Activated CD8-positive, alpha-beta memory T cell treated with anti-CD3 and anti-CD28 coated beads, Interleukin-2, amount 50 U/mL, for 4 hours (primary cell): ENCODE results near the gene FHAD1.

ENCODE experiments used
- DNase-seq: peaks from one replicate; pipeline ENCODE4 v3.0.0-alpha.2; 2020

FHAD1 gene

GRCh38 chr1:15246960-15247614 is at the start of gene FHAD1:
TSS of gene FHAD1 (plus strand) at chr1:15247223. CDS start at chr1:15251785, 4,562 bp downstream.
- DNase-seq, result peak; percentile 39

DNA sequence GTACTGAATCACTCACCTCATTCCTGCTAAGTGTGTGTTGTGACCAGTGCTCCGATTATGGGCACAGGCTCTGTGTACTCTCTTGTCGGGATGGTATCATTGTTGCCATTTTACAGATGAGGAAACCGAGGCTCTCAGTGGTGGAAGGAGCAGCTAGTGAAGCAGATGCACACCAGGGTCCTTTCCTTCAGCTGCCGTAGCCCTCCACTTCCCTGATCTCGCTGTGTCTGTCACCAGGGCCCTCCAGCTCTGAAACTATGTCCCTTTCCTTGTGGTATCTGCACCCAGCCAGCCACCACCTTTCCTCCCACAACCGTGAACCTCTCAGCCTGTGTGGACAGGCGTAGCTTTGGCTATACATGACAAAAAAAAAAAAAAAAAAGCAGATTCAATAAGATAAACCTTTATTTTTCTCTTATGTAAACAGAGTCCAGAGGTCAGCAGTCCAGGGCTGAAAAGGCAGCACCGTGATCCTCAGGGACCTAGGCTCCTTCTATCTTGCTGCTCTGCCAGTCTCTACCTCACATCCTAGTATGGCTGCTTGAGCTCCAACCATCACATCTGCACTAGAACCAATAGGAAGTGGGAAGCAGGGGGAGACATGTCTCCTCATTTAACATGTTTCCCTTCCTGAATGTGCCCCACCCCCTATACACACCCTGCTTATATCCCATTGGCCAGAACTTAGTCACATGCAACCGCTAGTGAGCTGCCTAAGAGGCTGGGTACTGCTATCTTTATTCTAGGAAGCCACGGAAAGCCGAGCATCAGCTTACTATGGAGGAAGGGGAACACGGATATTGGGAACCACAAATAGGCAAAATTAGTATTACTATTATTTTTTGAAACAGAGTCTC is 49.2 kb upstream of the FHAD1 start:
- no peak for DNase-seq

GRCh38 chr1:15198684-15199083 is 48.3 kb upstream of the FHAD1 start:
- DNase-seq, result no peak

DNA sequence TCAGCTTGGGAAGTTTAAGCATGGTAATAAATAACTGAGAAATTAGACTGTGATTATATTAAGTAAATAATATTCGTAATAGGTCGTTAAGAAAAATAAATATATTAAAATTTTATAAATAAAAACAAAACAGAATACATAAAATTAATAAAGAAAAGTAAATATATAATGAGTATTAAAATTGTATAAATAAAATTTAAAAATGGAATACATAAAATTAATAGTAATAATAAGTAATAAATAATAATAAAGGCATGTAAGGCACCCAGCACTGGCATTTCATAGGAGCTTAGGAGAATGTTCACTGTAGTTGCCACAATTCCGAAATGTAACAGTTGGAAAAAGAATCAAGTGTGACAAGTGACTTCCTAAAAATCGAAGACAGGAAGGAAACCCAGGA is 45.8 kb upstream of the FHAD1 start:
- DNase-seq, result no peak

DNA sequence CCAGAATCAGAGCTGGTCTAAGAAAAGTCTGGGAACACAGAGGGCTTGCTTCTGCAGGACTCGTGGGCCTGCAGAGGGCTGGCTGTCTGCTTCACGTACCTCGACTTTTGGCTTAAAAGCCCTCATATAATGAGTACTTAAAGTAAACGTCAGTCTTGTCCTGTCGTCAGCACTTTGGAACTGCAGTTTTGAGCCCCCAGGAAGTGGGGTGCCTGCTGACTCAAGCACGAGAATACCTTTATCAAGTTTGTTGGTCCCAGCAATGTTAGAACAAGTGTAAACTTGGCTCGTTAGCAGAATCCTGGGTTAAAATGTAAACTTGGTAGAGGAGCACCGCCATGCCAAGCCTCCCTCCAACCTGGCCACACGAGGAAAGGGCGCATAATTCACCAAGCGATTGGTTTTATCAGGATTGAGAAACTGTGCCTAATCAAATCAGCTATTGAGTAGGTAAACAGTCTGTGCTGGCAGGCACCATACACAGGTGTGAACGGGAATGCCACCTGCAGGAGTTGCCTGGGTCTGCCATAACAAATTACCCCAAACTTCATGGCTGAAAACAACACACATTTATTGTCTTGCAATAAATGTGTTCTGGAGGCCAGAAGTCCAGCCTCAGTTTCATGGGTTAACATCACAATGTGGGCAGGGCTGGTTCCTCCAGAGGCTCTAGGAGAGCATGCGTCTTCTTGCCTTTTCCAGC is 45.0 kb upstream of the FHAD1 start:
- DNase-seq, result no peak

DNA sequence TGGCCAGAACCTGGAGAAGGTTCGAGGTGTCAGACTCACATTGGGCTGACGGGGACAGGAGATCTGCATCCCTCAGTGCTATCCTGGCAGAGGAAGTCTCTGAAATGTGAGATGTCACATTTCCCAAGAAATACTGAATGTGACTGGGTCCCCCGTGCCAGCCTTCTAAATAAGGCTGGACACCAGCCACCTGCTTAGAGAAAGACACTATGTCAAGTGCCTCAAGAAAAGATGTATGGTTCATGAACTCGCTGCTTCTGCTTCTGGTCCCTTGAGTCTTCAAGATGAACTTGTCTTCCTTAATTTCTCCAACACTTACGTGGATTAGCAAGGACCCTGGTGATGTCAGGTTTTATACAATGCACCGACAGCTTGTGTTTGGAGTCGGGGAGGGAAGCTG is 42.1 kb upstream of the FHAD1 start:
- DNase-seq, result no peak

DNA sequence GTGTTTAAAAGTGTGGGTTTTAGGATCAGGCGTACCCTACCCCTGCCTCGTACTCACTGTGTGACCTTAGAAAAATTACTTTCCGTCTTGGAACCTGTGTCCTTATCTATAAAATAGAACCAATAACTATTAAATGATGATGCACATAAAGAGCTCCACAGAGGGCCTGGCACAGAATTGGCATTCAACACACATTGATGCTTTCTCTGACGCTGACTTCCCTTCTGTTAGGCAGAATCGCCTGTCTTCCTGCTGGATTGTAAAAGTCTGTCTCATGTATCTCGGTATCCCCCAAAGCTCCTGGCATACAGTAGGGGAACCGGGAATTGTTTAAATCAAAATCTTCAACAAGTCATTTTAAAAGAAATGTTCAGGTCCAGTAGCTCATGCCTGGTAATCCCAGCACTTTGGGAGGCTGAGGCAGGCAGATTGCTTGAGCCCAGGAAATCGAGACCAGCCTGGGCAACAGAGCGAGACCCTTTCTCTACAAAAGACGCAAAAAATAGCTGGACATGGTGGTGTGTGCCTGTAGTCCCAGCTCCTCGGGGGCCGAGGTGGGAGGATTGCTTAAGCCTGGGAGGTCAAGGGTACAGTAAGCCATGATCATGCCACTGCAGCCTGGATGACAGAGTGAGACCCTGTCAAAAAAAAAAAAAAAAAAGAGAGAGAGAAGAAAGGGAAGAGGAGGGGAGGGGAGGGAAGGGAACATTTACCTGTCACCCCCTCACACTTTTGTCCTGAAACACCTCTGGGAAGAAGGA is 41.3 kb upstream of the FHAD1 start:
- DNase-seq, result no peak

DNA sequence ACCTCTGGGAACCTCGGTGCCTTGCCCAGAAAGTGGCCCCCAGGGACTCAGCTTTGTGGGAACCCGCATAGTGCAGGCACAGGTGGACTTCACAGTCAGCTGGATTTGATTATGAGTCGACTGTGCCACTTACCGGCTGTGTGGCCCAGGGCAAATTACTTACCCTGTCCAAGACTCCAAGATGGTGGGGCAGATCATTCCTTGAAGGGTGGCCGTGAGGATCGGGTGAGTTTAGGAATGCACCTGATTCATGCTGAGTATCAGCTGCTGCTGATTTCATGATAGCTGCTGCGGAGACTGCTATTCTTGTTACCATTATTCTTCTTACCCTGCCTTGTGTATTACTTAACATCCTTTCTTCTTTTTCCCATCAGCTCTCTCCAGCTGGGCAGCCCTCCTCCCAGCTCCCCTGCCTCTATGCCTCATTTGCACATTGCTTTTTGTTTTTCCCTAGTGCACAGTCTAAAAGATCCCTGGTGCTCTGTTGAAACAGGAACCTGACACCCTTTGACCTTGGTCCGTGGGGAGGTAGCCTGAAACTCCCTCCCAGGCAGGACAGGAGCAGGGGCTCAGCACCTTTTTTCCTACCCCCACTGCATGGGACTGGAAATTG is 40.5 kb upstream of the FHAD1 start:
- DNase-seq, result no peak

- DNase-seq, result no peak
These were observed 39.8 kb upstream of the FHAD1 start for GRCh38 chr1:15207031-15207828.

DNA sequence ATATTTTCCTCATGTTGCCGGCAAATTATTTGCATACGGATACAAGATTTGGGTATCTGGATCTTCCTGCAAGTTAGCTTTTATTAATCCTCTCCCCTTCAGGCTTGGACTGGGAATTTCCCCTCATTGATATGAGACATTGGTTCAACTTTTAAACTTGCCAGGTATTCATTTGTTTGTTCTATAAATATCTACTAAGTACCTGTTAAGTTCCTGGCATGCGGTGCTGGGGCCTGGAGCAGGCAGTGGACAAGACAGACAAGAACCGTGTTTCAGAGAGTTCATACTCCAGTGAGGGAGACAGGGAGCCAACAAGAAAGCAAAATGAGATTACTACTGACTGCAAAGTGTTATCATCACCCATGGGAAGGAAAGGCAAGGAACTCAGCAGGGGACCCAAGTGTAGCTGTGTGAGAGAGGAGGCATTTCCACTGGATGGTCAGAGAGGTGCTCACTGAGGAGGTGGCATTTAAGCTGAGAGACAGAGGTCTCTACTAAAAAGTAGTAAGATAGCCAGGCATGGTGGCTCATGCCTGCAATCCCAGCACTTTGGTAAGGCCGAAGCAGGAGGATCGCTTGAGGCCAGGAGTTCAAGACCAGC is 39.1 kb upstream of the FHAD1 start:
- no peak for DNase-seq

GRCh38 chr1:15210651-15211375 is 36.2 kb upstream of the FHAD1 start:
- DNase-seq, result no peak

- DNase-seq, result no peak
These were observed 35.6 kb upstream of the FHAD1 start for GRCh38 chr1:15211424-15211823.

DNA sequence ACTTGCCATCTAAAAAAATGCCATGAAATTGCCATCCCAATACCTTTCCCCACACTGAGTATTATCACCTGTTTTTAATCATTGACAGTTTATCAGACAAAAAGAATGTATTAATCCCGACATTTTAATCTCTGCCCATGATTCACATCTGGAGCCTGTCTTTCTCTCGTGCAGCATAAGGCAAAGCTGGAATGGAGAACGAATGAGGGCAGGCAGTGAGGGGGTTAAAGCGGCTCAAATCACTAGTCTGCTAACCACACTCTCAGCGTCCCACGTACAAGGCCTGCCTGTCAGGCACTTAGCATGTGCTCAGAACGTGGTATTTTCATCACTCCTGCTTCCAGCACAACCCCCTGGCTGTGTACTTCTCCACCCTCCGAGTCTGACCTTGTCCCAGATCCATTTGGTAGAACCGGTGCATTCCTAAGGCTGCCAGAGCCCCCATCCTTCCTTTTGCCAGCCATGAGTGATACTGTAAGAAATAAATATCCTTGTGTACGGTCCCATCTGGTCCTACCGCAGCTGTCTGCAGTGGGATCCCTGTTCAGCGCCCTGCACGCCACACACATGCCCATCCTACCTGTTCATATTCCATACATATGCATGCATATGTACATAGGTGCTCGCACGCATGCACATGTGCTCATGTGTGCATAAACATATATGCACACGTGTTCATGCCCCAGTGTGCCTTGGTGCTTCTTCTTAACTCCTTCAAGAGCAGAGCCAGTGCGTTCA is 34.6 kb upstream of the FHAD1 start:
- DNase-seq, result no peak

DNA sequence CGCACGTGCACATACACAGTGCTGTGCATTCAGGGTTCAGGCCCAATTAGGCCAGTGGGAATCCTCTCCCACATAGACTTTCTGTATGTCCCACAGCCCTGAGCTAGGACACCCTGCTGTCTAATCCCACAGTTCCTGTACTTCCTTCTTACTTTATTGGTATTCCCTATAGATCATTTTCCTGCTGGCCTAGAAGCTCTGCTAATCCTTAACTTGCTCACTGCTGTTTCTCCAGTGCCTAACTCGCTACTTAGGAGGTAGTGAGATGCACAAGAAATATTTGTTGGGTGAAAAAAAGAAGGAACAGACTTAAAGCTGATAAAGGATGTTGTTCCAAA is 34.1 kb upstream of the FHAD1 start:
- DNase-seq, result no peak

DNA sequence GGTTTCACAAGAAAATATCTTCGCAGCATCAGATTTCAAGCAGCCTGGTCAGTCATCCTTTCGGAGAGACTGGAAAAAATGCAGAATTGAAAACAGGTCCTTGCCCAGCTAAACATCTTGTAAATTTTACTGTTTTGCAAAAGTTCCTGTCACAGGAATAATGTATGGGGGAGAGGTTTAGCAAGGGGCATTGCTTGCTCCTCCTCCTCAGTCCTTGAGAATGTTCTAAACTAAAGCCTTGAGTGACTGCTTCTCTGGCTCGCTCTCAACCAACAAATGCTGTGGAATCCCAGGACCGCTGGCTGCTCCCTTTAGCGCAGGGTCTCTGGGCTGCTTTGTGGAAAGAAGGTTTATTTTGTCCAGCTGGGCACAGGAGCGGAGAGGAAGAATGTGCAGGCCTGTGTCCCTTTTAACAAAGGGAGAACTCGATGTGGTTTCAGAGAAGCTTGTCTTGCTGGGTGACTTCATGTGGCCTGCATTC is 33.6 kb upstream of the FHAD1 start:
- DNase-seq, result no peak

DNA sequence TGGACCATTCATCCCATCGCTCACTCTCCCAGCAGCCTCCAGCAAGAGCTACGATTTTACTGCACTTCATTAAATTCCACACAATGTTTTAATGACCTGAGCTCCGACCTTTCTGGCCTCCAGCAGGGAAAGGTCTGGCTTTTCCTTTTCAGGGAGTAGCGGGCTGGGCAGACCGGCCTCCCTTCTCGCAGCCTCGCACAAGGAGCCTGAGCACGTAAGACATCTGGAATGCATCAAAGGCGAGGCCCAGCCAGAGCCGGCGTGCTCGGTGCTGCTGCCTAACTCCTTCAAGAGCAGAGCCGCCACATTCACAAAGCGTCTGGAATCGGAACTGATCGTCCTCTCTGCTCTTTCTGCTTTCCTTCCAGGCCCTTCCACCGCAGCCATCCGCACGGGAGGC is 32.5 kb upstream of the FHAD1 start:
- DNase-seq, result no peak

DNA sequence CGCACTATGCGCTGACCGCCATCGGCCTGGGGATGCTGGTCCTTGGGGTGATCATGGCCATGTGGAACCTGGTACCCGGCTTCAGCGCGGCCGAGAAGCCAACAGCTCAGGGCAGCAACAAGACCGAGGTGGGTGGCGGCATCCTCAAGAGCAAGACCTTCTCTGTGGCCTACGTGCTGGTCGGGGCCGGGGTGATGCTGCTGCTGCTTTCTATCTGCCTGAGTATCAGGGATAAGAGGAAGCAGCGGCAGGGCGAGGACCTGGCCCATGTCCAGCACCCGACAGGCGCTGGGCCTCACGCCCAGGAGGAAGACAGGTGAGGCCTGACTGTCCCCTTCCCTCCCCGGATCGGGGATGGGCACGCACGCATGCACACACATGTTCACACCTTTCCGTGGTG is 31.9 kb upstream of the FHAD1 start:
- no peak for DNase-seq

DNA sequence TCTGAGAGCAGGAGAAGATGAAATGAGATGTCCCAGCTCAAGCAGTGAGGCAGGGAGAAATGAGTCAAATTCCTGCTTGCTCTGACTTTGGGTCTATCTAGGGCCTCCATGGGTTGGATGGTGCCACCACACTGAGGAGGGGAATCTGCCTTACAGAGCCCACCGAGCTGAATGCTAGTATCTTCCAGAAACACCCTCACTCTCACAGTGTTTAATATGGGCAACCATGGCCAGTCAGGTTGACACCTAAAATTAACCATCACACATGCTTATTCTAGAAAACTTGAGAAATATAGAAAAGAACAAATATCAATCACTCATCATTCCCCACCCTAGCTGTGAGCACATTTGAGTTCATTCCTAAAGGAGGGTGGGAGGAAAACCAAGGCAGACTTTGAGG is 29.4 kb upstream of the FHAD1 start:
- no peak for DNase-seq

DNA sequence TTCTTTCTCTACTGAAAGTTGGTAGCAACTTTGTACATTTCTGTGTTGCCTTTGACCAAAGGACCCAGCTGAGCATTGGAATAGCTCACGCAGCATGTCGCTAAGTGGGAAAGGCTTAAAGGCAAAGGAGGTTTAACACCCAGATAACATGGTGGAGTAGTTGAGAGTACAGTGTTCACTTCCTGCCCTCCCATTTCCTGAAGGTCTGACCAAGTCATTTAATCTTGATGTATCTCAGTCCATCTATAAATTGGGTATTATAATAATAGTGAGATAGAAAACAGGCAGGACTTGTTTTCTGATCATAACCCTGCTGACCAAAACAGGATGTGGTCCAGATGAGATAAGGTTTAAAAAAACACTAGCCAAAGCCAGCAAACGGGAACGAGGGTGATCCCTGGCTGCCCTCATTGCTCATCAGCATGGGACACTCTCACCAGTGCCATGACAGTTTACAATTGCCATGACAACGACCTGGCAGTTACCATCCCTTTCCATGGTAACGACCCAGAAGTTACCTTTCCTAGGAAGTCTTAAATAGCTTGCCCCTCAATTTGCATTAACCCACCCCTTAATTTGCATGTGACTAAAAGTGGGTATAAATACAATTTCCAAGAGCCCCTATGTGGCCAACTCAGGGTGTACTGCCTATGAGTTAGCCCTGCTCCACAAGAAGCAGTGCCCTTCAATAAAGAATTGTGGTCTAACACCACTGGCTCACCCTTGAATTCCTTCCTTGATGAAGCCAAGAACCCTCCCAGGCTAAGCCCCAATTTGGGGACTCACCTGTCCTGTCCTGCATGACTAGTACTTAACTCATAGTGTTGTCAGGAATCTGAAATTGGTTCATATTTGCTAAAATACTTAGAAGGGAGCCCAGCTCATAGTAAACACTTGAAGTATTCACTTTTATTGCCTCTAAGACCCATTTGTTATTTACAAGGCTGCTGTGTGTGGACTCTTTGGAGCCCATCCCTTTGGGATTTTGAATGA is 28.4 kb upstream of the FHAD1 start:
- DNase-seq, result no peak
